Epithelial cell of esophagus (primary cell): Measurements from ENCODE around the gene FAM186B.

Experiments used
- DNase-seq: peaks from one replicate; pipeline ENCODE4 v3.0.0; 2010; ENCODE audit warnings: low read depth
- H3K4me3 ChIP-seq: 2 replicates; pipeline ENCODE4 v1.5.1; 2011; ENCODE audit warnings: mild to moderate bottlenecking, low read length, control low read depth
- TF ChIP-seq, protein P1 (sequence below): IDR thresholded peaks from 2 replicates; pipeline ENCODE4 v1.5.1; 2011; ENCODE audit warnings: low read depth, mild to moderate bottlenecking, low read length, control low read depth, inconsistent platforms; ENCODE audit not compliant: insufficient read depth; ENCODE audit errors: missing control alignments

The FAM186B gene

DNA sequence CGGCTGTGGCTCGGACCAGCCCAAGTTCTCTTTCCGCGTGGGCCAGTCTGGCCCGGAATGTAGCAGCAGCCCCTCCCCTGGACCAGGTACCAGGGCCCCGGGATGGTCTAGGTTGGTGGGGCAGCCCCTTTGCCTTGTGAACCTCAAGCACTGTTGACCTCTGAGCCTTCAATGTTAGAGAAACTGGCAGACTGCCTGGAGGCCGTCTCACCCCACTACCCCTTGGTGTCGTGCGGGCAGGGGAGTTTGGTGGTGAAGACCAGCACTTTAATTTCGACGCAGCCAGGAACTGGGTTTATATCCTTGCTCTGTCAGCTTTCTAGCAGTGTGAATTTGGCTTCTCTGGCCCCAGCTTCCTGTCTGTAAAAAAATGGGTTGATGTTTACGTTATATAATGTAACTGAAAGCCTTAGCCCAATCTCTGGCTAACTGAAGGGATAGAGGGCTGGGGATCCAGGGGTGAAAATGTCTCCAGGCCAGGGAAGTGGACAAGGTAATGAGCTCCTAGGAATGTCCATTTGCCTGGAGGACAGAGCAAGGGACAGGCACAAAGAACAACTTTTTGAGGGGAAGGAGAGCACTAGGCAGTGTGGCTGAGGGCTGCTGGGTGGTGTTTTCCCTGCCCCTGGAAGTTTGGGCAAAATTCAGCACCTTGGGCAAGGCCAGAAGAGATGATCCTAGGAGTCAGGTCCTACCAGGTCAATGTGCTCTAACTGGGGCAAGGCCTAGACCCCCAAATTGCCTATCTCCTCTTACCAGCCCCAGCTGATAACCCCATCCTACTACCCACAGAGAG lies 48.9 kb downstream of the FAM186B start:
- no peak overlapping the region for H3K4me3 ChIP-seq
- no peak for DNase-seq
- TF ChIP-seq, protein P1, sequence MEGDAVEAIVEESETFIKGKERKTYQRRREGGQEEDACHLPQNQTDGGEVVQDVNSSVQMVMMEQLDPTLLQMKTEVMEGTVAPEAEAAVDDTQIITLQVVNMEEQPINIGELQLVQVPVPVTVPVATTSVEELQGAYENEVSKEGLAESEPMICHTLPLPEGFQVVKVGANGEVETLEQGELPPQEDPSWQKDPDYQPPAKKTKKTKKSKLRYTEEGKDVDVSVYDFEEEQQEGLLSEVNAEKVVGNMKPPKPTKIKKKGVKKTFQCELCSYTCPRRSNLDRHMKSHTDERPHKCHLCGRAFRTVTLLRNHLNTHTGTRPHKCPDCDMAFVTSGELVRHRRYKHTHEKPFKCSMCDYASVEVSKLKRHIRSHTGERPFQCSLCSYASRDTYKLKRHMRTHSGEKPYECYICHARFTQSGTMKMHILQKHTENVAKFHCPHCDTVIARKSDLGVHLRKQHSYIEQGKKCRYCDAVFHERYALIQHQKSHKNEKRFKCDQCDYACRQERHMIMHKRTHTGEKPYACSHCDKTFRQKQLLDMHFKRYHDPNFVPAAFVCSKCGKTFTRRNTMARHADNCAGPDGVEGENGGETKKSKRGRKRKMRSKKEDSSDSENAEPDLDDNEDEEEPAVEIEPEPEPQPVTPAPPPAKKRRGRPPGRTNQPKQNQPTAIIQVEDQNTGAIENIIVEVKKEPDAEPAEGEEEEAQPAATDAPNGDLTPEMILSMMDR: no peak

DNA sequence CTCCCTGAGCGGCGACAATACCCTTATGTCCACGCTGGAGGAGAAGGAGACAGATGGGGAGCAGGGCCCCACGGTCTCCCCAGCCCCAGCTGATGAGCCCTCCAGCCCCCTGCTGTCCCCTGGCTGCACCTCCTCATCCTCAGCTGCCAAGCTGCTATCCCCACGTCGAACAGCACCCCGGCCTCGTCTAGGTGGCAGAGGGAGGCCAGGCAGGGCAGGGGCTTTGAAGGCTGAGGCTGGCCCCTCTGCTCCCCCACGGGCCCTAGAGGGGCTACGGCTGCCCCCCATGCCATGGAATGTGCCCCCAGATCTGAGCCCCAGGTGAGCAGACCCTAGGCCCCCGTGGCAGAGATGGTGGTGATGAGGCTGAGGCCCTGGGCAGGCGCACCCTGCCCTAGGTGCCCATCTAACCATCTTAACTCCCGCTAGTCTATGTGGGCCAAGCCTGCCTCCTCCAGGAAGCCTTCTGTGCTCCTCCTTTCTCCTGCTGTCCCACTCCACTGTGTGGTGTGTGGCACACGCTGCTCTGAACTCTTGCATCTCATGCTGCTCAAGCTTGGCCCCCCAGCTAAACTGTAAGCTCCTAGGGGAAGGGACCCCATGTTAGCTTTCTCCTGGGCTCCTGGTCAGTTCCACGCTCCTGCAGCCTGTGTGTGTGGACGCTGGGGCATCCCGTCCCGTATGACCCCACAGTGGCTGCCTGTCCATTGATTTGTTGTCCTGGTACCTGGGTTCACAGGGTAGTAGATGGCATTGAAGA lies 49.6 kb downstream of the FAM186B start:
- TF ChIP-seq, protein P1: no peak
- no peak for DNase-seq

DNA sequence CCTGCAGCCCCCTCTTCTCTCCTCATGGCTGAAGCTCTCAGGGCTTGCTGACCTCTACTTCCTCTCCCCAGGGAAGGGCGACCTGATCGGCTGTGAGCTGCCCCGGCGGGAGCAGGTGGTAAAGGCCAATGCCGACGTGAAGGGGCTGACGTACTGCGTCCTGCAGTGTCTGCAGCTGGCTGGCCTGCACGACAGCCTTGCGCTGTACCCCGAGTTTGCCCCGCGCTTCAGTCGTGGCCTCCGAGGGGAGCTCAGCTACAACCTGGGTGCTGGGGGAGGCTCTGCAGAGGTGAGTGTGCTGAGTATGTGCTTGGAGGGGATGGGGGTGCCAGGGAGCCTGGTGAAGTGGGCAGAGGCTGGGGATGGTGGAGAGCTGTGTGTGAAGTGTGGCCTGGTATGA lies 51.2 kb downstream of the FAM186B start:
- H3K4me3 ChIP-seq: no peak overlapping the region
- TF ChIP-seq, protein P1: no peak
- DNase-seq: no peak

More for the DNA sequence above, 49.6 kb downstream of the FAM186B start:
- no peak overlapping the region for H3K4me3 ChIP-seq

DNA sequence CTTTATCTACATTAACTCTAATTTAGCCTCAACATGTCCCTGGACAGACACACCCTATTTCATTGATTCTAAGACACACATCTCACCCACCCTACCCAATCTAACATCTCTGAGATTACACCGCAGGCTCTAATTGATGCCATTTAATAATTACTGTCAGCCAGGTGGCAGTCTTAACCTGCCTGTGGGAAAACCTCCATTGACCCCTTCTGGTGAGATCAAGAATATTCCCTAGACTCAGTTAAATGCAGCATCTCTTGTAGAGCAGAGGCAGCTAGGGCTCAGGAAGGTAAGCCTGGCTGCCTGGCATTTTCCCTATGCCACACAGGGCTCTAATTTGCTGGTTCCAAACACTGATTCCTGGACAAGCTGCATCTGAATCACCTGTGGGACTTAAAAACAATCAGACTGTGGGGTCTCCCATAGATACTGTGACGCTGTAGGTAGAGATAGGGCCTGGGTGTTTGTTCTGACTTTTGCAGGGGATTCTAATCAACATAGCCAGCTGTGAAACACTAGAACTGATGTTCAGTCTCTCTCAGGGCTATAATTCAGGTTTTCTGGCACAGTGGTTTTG lies 51.8 kb downstream of the FAM186B start:
- TF ChIP-seq, protein P1: peak; percentile 82
- DNase-seq: peak; percentile 70
- no peak overlapping the region for H3K4me3 ChIP-seq

GRCh38 chr12:49552899-49553298 lies 52.5 kb downstream of the FAM186B start:
- DNase-seq: no peak
- TF ChIP-seq, protein P1: no peak
- no peak overlapping the region for H3K4me3 ChIP-seq

GRCh38 chr12:49552425-49552824 lies 53.0 kb downstream of the FAM186B start:
- no peak for DNase-seq
- no peak overlapping the region for H3K4me3 ChIP-seq
- TF ChIP-seq, protein P1: no peak

DNA sequence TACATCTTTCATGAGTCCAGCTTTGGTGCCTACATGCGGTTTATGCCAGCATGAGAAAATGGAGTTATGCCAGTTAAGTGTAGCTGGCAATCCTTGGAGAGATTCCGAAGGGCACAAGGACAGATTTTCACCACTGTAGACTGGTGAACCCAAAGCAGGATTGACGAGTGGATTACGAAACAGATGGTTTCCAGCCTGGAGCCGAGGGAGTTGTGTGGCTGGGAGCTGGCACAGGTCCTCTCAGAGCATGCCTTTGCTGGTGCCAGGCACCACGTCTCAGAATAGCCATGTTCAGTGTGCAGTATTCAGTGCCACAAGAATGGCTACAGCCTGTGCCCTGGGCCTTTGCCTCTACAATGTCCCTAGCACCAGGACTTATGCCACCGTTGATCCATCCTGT lies 53.4 kb downstream of the FAM186B start:
- peak; percentile 73 for DNase-seq
- H3K4me3 ChIP-seq: no peak overlapping the region
- TF ChIP-seq, protein P1: no peak
